ENCODE measurements around the gene KCNMA1. TPM values are rescaled to one million over a fixed set of nuclear protein-coding genes. Genes with fewer than 3 reads are reported as not detected.

KCNMA1 gene
- total RNA-seq, 3 donors from 2014 or later, result 0.10 to 0.60 (median 0.18) TPM

DNA sequence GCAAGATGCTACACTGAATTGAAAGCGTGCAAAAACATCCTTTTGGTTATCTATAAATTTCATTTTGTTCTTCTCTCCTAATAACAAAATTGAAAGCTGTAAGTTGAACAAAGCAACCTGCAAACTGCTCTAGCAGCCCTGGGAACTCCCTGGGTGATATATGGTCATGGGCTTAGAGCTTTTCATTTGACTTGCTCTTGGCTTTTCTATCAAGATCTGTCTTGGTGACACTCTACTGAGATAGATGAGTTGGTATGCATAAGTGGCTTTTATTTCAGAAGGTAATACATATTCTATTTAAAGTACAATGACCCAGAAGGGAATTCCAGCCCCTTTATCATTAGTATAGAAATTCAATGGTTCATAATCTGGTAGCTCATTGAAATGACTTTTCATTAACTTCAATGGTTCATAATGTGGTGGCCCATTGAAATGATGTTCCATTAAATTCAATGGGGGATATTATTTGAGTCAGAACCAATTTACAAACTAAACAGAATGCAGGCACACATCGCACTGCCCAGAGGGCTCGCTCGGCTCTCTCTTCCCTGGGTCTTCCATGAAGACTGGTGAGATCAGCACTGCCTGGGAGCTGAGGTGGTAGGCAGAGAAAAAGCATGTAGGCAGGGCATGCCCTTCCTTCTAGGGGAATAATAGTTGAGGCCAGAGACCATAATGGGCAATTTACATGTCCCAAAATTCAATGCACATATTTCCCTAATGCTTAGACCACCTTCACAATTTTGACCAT, 10.1 kb upstream of the KCNMA1 start:
- Mint-ChIP-seq H3K4me3 (no peak overlapping the region), H3K9me3 (peaks cover 8% of the 10 kb centered on the region), H3K36me3 (ENCODE audit: insufficient read depth) (no peaks in the 10 kb centered on the region), H3K27me3 (ENCODE audit: low read depth) (peaks cover 28% of the 10 kb centered on the region), H3K4me1 (ENCODE audit: low read depth) (no peaks in the 10 kb centered on the region)
- ATAC-seq (no peak), DNase-seq (no peak)

GRCh38 chr10:77644557-77645243, 7.1 kb upstream of the KCNMA1 start:
- DNase-seq (no peak), ATAC-seq (no peak)
- Mint-ChIP-seq H3K4me1 (ENCODE audit: low read depth) (peaks cover 6% of the 10 kb centered on the region), H3K4me3 (no peak overlapping the region), H3K36me3 (ENCODE audit: insufficient read depth) (no peaks in the 10 kb centered on the region), H3K27me3 (ENCODE audit: low read depth) (peaks cover 36% of the 10 kb centered on the region), H3K9me3 (no peaks in the 10 kb centered on the region)

DNA sequence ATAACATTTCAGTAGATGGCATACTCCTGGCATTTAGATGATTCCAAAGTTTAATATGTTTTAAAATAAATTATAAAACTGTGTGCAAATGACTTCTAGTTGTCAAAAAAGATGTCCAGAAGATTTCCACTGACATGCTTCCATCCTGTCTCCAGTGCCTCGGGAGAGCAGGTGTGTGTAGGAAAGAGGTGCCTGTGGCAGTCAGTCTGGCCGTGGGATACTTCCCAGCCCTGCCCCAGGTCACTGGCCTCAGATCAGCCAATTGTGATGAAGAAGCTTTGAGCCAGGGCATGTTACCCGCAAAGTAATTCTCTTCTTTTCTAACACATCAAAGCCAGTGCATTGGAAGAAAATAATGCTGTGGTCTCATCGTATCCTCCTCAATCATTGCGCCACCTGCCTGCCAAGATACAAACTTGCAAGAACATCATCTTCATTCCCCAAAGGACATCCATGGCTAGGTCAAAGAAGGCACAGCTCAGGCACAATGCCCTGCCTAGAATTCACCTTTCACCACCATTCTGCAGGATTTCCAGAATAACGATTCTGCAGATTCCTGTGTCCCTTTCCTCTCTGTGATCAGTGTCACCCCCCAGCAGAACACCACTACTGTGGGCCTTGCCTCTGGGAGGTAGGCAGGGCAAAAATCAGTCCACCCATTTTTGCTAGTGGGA, 6.3 kb upstream of the KCNMA1 start:
- Mint-ChIP-seq H3K27me3 (ENCODE audit: low read depth) (peaks cover 41% of the 10 kb centered on the region), H3K4me3 (no peak overlapping the region), H3K36me3 (ENCODE audit: insufficient read depth) (no peaks in the 10 kb centered on the region), H3K9me3 (no peaks in the 10 kb centered on the region), H3K4me1 (ENCODE audit: low read depth) (peaks cover 6% of the 10 kb centered on the region)
- DNase-seq (no peak), ATAC-seq (no peak)

GRCh38 chr10:77641788-77642397, 4.3 kb upstream of the KCNMA1 start:
- ATAC-seq, result no peak
- DNase-seq, result peak; percentile 40
- Mint-ChIP-seq H3K36me3 (ENCODE audit: insufficient read depth) (no peaks in the 10 kb centered on the region), H3K4me3 (no peak overlapping the region), H3K4me1 (ENCODE audit: low read depth) (peaks cover 8% of the 10 kb centered on the region), H3K9me3 (no peaks in the 10 kb centered on the region), H3K27me3 (ENCODE audit: low read depth) (peaks cover 44% of the 10 kb centered on the region)

DNA sequence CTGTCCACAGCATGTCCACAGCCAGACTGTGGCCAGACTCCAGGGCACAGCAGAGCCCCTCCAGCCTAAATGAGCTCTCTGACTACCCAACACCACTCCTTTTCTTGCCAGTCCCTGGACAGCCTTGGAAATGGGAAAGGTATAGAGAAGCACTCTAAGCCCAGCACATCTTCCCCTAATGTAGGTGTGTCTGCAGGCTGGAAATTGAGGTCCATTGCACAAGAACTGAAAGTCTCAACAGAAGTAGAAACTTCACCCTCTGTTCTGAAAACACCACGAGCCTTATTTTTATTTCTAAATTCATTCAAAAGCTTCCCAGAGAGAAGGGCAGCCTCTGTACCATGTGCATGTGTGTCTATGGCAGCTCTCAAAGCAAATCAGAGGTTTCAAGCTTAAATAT, 3.7 kb upstream of the KCNMA1 start:
- peaks cover 47% of the 10 kb centered on the region for H3K27me3 Mint-ChIP-seq (ENCODE audit: low read depth)
- no peak overlapping the region for H3K4me3 Mint-ChIP-seq
- H3K36me3 Mint-ChIP-seq (ENCODE audit: insufficient read depth), result no peaks in the 10 kb centered on the region
- DNase-seq (no peak), ATAC-seq (no peak)
- H3K9me3 Mint-ChIP-seq, result no peaks in the 10 kb centered on the region
- peaks cover 9% of the 10 kb centered on the region for H3K4me1 Mint-ChIP-seq (ENCODE audit: low read depth)

DNA sequence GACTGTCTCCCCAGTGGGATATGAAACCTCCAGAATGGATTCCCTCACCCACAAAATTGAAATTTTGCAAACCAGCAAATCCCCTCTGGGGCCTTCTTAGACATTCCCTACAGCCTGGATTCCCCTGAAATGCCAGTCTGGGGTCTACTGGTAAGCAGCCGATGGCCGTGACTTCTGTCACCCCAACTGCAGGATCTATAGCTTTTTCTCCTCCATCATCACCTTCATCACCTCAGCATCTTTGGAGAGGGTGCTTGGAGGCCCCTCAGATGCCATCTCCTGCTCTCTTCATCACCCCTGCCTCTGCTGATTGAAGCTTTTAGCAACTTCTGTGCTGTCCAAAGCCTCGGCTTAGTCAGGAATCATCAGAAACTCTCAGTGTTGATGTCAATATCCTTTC, 2.6 kb upstream of the KCNMA1 start:
- ATAC-seq, result no peak
- Mint-ChIP-seq H3K9me3 (no peaks in the 10 kb centered on the region), H3K4me3 (no peak overlapping the region), H3K27me3 (ENCODE audit: low read depth) (peaks cover 52% of the 10 kb centered on the region), H3K36me3 (ENCODE audit: insufficient read depth) (no peaks in the 10 kb centered on the region), H3K4me1 (ENCODE audit: low read depth) (peaks cover 9% of the 10 kb centered on the region)
- DNase-seq, result no peak

GRCh38 chr10:77639756-77640155, 2.1 kb upstream of the KCNMA1 start:
- DNase-seq (no peak), ATAC-seq (no peak)
- H3K9me3 Mint-ChIP-seq, result no peaks in the 10 kb centered on the region
- H3K27me3 Mint-ChIP-seq (ENCODE audit: low read depth), result peaks cover 56% of the 10 kb centered on the region
- H3K4me3 Mint-ChIP-seq, result no peak overlapping the region
- no peaks in the 10 kb centered on the region for H3K36me3 Mint-ChIP-seq (ENCODE audit: insufficient read depth)
- H3K4me1 Mint-ChIP-seq (ENCODE audit: low read depth), result peaks cover 9% of the 10 kb centered on the region

GRCh38 chr10:77638321-77639101, 903 bp upstream of the KCNMA1 start:
- no peak for DNase-seq
- Mint-ChIP-seq H3K4me1 (ENCODE audit: low read depth) (peaks cover 9% of the 10 kb centered on the region), H3K4me3 (peak overlapping the region; percentile 45), H3K9me3 (no peaks in the 10 kb centered on the region), H3K27me3 (ENCODE audit: low read depth) (peaks cover 63% of the 10 kb centered on the region), H3K36me3 (ENCODE audit: insufficient read depth) (no peaks in the 10 kb centered on the region)
- no peak for ATAC-seq

- H3K36me3 Mint-ChIP-seq (ENCODE audit: insufficient read depth), result no peaks in the 10 kb centered on the region
- peak overlapping the region; percentile 69 for H3K4me3 Mint-ChIP-seq
- peaks cover 63% of the 10 kb centered on the region for H3K27me3 Mint-ChIP-seq (ENCODE audit: low read depth)
Observed at GRCh38 chr10:77636967-77637531, 559 bp downstream of the KCNMA1 start.

GRCh38 chr10:77636282-77636966, 1.2 kb downstream of the KCNMA1 start:
- Mint-ChIP-seq H3K27me3 (ENCODE audit: low read depth) (peaks cover 59% of the 10 kb centered on the region), H3K4me1 (ENCODE audit: low read depth) (peaks cover 6% of the 10 kb centered on the region), H3K9me3 (no peaks in the 10 kb centered on the region), H3K36me3 (ENCODE audit: insufficient read depth) (no peaks in the 10 kb centered on the region), H3K4me3 (no peak overlapping the region)
- no peak for ATAC-seq
- DNase-seq, result no peak

More at GRCh38 chr10:77636967-77637531, 559 bp downstream of the KCNMA1 start:
- Mint-ChIP-seq H3K9me3 (no peaks in the 10 kb centered on the region), H3K4me1 (ENCODE audit: low read depth) (peaks cover 9% of the 10 kb centered on the region)
- ATAC-seq (no peak), DNase-seq (no peak)

DNA sequence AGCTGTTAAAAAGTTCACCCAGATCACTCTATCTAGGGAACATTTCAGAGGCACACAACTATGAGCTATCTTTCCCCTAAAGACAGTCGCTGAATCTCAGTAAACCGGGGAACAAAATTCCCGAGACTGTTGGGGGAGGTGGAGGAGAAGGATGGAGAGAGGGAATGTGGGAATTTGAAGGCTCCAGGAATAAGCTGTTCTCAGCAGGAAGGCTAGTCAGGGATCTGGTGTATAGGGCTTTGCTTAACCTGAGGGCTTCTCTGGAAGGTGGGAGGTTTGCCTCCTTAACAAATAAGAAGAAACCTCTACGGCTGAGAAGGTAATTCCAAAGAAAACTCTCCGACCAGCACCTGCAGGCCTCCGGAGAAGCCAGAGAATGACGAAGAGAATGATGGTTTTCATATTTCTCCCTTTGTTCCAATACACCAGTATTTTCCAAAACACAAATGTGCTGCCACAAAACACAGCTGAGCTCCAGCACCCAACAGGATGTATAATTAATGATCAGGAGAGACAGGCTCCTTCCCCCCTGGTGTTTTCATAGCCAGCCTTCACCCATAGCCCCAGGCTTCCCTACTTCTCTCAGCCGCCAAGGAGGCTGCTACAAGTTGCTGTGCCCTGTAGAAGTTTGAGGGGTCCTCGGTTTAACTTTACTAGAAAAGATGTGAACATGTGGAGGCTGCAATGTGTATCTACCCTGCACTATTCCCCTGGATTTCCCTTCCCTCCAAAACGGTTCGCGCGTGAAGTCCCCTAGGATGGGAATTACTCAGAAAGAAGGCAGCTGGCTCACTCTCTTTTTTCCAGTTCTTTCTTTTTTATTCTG, 2.0 kb downstream of the KCNMA1 start:
- DNase-seq, result no peak
- H3K4me3 Mint-ChIP-seq, result no peak overlapping the region
- H3K27me3 Mint-ChIP-seq (ENCODE audit: low read depth), result peaks cover 51% of the 10 kb centered on the region

GRCh38 chr10:77634939-77635338, 2.7 kb downstream of the KCNMA1 start:
- H3K4me3 Mint-ChIP-seq, result no peak overlapping the region
- no peaks in the 10 kb centered on the region for H3K9me3 Mint-ChIP-seq
- peaks cover 45% of the 10 kb centered on the region for H3K27me3 Mint-ChIP-seq (ENCODE audit: low read depth)
- DNase-seq (no peak), ATAC-seq (no peak)
- H3K36me3 Mint-ChIP-seq (ENCODE audit: insufficient read depth), result no peaks in the 10 kb centered on the region
- peaks cover 3% of the 10 kb centered on the region for H3K4me1 Mint-ChIP-seq (ENCODE audit: low read depth)

More for the DNA sequence above, 2.0 kb downstream of the KCNMA1 start:
- Mint-ChIP-seq H3K36me3 (ENCODE audit: insufficient read depth) (no peaks in the 10 kb centered on the region), H3K4me1 (ENCODE audit: low read depth) (peaks cover 3% of the 10 kb centered on the region), H3K9me3 (no peaks in the 10 kb centered on the region)
- no peak for ATAC-seq
